Astrocyte of the spinal cord (primary cell): Measurements from ENCODE around the gene IGFBP6.

Experiments
- DNase-seq: peaks from one replicate; pipeline ENCODE4 v3.0.0; 2011; ENCODE audit warnings: low read depth, low spot score
- H3K4me3 ChIP-seq: 2 replicates; pipeline ENCODE4 v1.5.1; 2011; ENCODE audit warnings: low read depth, mild to moderate bottlenecking, low read length, moderate library complexity
- CTCF ChIP-seq: IDR thresholded peaks from 2 replicates; pipeline ENCODE4 v1.5.1; 2012; ENCODE audit warnings: low read depth, mild to moderate bottlenecking, low read length, inconsistent platforms
- in situ Hi-C: cut with HindIII; loops from 2 replicates; pipeline ENCODE4 v1.10.0; 2017; ENCODE audit warnings: low sequenced_read_pairs

Gene IGFBP6

DNA sequence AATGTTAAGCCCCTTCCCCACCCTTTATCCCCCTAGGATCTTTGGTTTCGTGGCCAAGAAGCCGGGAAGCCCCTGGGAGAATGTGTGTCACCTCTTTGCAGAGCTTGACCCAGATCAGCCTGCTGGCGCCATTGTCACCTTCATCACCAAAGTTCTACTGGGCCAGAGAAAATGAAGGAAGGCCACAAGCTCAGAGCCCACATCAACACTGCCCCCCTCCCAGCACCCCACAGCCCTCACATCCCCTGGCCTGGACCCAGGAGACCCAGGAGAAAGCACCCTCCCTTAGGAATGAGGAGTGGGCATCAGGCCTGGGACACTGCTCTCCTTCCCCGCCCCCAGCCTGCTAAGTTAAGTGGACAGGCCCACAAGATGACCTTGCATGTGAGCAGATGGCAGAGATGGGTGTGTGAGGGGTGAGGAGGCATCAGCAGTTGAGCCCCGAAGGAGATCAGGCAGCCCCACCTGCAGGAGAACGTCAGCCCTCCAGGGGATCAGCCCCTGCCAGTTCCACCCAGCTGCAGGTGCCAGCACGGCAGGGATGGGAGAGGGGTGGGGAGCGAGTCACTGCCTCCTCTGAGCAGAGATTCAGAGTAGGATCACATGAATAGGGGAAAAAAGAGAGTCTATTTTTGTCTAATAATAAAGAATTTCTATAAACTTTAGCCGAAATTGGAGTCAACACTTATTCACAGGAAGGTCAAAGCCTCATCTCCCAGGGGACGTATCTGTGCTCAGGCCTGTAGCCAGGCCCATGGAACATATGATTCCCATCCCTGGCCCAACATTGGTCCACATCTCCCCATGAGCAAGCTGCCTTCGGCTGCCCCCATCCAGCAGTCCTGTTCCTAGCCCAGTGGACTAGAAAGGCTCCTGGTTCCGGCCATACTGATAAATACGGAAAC, 33.5 kb upstream of the IGFBP6 start:
- peak; percentile 62 for DNase-seq
- in situ Hi-C loops = no loop called here
- no peak overlapping the region for H3K4me3 ChIP-seq
- no peak for TF ChIP-seq CTCF

GRCh38 chr12:53064613-53065436, 32.6 kb upstream of the IGFBP6 start:
- in situ Hi-C loops = no loop called here
- DNase-seq = no peak
- TF ChIP-seq CTCF = no peak
- H3K4me3 ChIP-seq = no peak overlapping the region

DNA sequence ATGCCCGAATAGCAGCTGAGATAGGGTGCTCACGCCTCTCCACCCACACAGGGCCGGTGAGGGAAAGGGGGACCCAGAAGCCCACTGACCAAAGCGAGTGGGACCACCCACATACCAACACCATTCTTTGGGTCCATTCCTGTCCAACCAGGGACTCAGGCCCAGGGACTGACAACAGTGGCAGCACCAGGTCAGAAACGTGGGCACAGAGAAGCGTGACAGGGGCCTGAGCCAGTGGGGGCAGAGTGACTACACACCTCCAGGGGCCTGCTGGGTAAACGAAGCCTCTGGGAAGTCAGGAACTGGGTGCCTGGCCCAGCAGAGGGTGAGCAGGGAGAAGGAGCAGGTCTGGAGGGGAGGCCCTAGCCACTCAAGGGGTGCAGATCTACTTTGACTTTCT, 32.0 kb upstream of the IGFBP6 start:
- H3K4me3 ChIP-seq = no peak overlapping the region
- in situ Hi-C loops = no loop called here
- TF ChIP-seq CTCF = no peak
- no peak for DNase-seq

DNA sequence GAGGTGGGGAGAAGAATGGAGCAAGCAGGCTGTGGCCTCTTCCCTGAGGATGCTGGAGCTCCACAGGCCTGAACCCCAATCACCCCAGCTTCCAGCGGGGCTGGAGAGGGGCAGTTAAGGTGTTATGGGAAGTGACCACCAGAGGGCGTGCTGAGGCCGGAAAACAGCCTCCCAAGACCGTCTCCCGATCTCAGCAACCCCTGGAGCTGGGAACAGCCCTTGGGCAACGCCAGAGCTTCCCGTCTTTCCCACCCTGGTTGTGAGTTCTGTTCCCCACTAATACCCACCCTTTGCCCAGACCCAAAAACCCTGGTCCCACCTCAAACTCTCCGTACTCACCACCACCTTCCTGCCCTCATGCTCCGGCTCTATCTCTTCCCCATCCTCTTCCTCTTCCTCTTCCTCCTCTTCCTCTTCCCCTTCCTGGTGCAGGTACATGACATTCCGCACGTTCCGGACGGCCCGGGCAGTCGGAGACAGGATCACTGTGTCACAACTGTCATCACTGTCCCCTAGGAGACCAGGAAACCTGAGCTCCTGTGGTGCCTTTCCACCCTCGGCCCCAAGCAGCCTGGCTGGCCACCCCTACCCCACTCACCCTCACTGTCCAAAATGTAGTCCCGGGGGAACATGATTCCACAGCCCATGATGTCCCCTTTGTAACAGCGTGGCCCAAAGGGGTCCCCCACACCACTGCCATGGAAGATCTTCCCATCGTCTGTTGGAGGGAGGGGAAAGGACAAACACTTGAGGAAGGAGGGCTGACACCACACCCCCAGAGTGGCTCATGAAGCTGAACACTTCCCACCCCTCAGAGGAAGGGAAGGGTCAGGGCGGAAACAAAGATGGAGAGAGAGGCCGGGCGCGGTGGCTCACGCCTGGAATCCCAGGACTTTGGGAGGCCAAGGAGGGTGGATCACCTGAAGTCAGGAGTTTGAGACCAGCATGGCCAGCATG, 31.2 kb upstream of the IGFBP6 start:
- peak; percentile 73 for DNase-seq
- no peak overlapping the region for H3K4me3 ChIP-seq
- TF ChIP-seq CTCF = peak; percentile 78
- in situ Hi-C loops = no loop called here

DNA sequence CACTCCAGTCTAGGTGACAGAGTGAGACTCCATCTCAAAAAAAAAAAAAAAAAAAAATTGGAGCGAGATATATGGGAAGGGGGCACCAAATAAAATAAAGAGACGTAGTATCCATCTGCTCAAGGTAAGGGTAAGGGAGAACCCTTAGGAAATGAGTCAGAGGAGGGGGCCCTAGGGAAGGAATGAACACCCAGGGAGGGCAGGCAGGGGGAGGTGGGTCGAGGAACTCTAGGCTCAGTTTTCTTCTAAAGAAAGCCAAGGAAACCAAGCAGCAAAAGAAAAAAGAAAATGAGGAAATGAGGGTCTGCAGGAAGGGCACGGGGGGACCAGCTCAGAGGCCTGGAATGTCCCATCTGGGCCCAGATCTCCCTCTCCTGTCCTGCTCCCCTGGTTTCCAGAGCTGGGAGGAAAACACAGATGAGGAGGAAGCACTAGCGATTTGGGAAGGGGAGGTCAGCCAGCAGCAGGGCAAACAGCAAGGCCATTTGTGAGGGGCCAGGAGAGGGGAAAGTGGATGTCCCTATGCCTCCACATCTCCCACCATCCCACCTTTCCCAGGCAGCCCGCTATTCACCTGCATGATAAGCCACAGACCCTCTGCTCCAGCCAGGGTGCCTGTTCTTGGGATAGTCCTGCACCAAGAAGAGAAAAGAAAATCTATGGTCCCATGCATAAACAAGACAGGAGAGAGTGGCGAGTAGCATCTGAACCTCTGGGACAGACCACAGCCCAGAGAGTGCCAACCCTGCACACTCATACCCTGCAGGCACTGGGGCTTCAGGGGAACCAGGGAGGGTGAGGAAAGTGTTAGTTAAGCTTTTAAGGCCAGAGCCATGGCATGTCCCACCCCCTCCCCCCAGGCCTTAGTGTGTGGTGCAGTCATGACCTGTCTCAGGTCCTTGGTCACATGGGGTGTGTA, 30.1 kb upstream of the IGFBP6 start:
- DNase-seq = no peak
- in situ Hi-C loops = no loop called here
- no peak overlapping the region for H3K4me3 ChIP-seq
- TF ChIP-seq CTCF = no peak
